Skeletal muscle tissue (tissue), 4 donors: ENCODE results near the gene AGA. TPM values are rescaled to one million over a fixed set of nuclear protein-coding genes. Genes with fewer than 3 reads are reported as not detected.

Experiments used
- H3K27ac ChIP-seq: one replicate; pipeline ENCODE4 v1.7.0; 2013; ENCODE audit warnings: mild to moderate bottlenecking, low read depth, low read length, inconsistent platforms
- H3K27me3 ChIP-seq, 3 donors: one replicate each; pipeline ENCODE4 v1.7.0; 2013; ENCODE audit warnings: low read length in 3 of 3; ENCODE audit not compliant: control insufficient read depth in 3 of 3, insufficient read depth in 3 of 3
- H3K36me3 ChIP-seq, 3 donors: one replicate each; pipeline ENCODE4 v1.7.0; 2013; ENCODE audit warnings: low read length in 3 of 3; ENCODE audit not compliant: control insufficient read depth in 3 of 3, insufficient read depth in 3 of 3
- H3K4me1 ChIP-seq, 3 donors: one replicate each; pipeline ENCODE4 v1.7.0; 2013; ENCODE audit warnings: low read length in 3 of 3, mild to moderate bottlenecking in 3 of 3; ENCODE audit not compliant: control insufficient read depth in 3 of 3, insufficient read depth in 3 of 3
- H3K4me3 ChIP-seq, 3 donors: one replicate each; pipeline ENCODE4 v1.7.0; 2013; ENCODE audit warnings: low read length in 3 of 3
- H3K9ac ChIP-seq, 3 donors: one replicate each; pipeline ENCODE4 v1.7.0; 2013; ENCODE audit warnings: low read length in 3 of 3, mild to moderate bottlenecking in 3 of 3, moderate library complexity in 2 of 3, low read depth in 1 of 3
- H3K9me3 ChIP-seq, 3 donors: one replicate each; pipeline ENCODE4 v1.7.0; 2013; ENCODE audit warnings: low read length in 3 of 3; ENCODE audit not compliant: control insufficient read depth in 3 of 3
- total RNA-seq: library from RNA; depleted of rRNA; stranded (reverse); fragments of >200 nt; gene quantifications from one replicate; pipeline ENCODE4 v1.2.3, GENCODE V29; 2014
- donor health status: Osteomylitis.

AGA gene
- total RNA-seq, 1 donor from 2014 or later = 5.2 TPM

GRCh38 chr4:177419434-177419833 is 22.8 kb downstream of the AGA start:
- Histone ChIP-seq H3K9me3 (peaks cover 0 to 2% (median 0%) of the 10 kb centered on the region in 3 donors), H3K27me3 (no peaks in the 10 kb centered on the region), H3K27ac (no peak overlapping the region), H3K4me3 (no peak overlapping the region), H3K4me1 (no peaks in the 10 kb centered on the region), H3K9ac (no peak overlapping the region), H3K36me3 (no peaks in the 10 kb centered on the region)

DNA sequence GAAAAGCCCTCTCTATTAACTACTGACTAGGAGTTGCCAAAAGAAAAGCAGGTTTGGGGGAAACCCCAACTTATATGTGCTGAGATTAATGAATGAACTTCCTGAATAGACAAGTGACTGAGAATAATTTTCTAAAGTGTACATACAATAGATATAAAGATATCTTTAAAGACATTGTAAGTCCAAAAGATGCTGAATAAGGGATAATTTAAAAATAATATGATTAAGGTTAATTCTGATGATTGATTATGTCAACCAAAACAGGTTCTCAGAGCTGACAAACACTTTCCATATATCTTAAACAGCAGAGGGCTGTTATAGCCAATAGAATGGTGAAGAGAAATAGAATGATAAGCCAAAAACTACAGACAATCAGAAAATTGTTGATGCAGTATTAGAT is 28.6 kb downstream of the AGA start:
- Histone ChIP-seq H3K4me1 (no peaks in the 10 kb centered on the region), H3K36me3 (no peaks in the 10 kb centered on the region), H3K9ac (no peak overlapping the region), H3K27ac (no peak overlapping the region), H3K27me3 (no peaks in the 10 kb centered on the region), H3K9me3 (peaks cover 0 to 2% (median 0%) of the 10 kb centered on the region in 3 donors), H3K4me3 (no peak overlapping the region)

- Histone ChIP-seq H3K4me3 (no peak overlapping the region), H3K27ac (no peak overlapping the region), H3K4me1 (no peaks in the 10 kb centered on the region), H3K9ac (no peak overlapping the region), H3K36me3 (no peaks in the 10 kb centered on the region), H3K27me3 (no peaks in the 10 kb centered on the region), H3K9me3 (peaks cover 0 to 2% (median 0%) of the 10 kb centered on the region in 3 donors)
These were observed 29.2 kb downstream of the AGA start for GRCh38 chr4:177413076-177413475.

GRCh38 chr4:177411996-177412395 is 30.2 kb downstream of the AGA start:
- Histone ChIP-seq H3K4me3 (no peak overlapping the region), H3K36me3 (no peaks in the 10 kb centered on the region), H3K27ac (no peak overlapping the region), H3K27me3 (no peaks in the 10 kb centered on the region), H3K4me1 (no peaks in the 10 kb centered on the region), H3K9ac (no peak overlapping the region), H3K9me3 (peaks cover 0 to 2% (median 0%) of the 10 kb centered on the region in 3 donors)

GRCh38 chr4:177410566-177410965 is 31.7 kb downstream of the AGA start:
- Histone ChIP-seq H3K4me1 (no peaks in the 10 kb centered on the region), H3K27me3 (no peaks in the 10 kb centered on the region), H3K9me3 (peaks cover 0 to 2% (median 0%) of the 10 kb centered on the region in 3 donors), H3K9ac (no peak overlapping the region), H3K27ac (no peak overlapping the region), H3K4me3 (no peak overlapping the region), H3K36me3 (no peaks in the 10 kb centered on the region)

DNA sequence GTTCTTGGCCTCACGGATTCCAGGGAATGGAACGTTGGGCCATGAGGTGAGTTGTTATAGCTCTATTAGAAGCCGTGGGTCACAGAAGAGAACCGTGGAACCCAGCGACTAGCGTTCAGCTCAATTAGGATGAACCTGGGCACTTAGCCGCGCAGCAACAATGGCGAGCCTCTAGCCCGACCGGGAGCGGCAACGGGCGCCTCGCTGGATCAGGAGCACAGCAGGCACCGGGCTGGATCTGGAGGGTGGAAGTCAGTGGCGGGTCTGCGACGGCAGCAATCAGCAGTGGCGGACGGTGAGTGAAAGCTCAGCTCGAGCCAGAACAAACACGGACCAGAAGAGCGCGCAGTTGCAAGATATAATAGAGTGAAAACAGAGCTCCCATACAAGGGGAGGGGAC is 34.2 kb downstream of the AGA start:
- no peak overlapping the region for H3K27ac ChIP-seq
- no peaks in the 10 kb centered on the region for H3K36me3 ChIP-seq
- no peaks in the 10 kb centered on the region for H3K4me1 ChIP-seq
- no peak overlapping the region for H3K4me3 ChIP-seq
- H3K9me3 ChIP-seq = peaks cover 0 to 2% (median 0%) of the 10 kb centered on the region in 3 donors
- no peaks in the 10 kb centered on the region for H3K27me3 ChIP-seq
- H3K9ac ChIP-seq = no peak overlapping the region

GRCh38 chr4:177405508-177405907 is 36.7 kb downstream of the AGA start:
- no peaks in the 10 kb centered on the region for H3K27me3 ChIP-seq
- H3K4me1 ChIP-seq = no peaks in the 10 kb centered on the region
- H3K9ac ChIP-seq = no peak overlapping the region
- no peak overlapping the region for H3K27ac ChIP-seq
- H3K4me3 ChIP-seq = no peak overlapping the region
- H3K9me3 ChIP-seq = peaks cover 0 to 2% (median 0%) of the 10 kb centered on the region in 3 donors
- H3K36me3 ChIP-seq = no peaks in the 10 kb centered on the region

GRCh38 chr4:177404986-177405385 is 37.3 kb downstream of the AGA start:
- Histone ChIP-seq H3K9me3 (peaks cover 0 to 2% (median 0%) of the 10 kb centered on the region in 3 donors), H3K4me3 (no peak overlapping the region), H3K36me3 (no peaks in the 10 kb centered on the region), H3K27ac (no peak overlapping the region), H3K27me3 (no peaks in the 10 kb centered on the region), H3K9ac (no peak overlapping the region), H3K4me1 (no peaks in the 10 kb centered on the region)

DNA sequence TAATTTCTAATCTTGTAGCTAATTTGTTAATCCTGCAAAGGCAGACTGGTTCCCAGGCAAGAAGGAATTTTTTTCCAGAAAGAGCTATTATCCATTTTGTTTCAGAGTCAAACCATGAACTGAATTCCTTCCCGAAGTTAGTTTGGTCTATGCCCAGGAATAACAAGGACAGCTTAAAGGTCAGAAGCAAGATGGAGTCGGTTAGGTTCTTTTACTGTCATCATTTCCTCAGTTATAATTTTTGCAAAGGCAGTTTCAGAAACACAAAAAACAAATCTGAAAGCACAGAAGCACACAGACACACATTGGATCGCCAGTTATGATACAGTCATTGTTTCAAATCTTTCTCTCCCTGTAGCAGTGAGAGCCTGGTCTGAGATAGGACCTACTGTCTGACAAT is 37.9 kb downstream of the AGA start:
- Histone ChIP-seq H3K27ac (no peak overlapping the region), H3K27me3 (no peaks in the 10 kb centered on the region), H3K4me3 (no peak overlapping the region), H3K9ac (no peak overlapping the region), H3K4me1 (no peaks in the 10 kb centered on the region), H3K9me3 (no peaks in the 10 kb centered on the region), H3K36me3 (no peaks in the 10 kb centered on the region)

- no peaks in the 10 kb centered on the region for H3K27me3 ChIP-seq
- H3K9ac ChIP-seq = no peak overlapping the region
- H3K27ac ChIP-seq = no peak overlapping the region
- no peaks in the 10 kb centered on the region for H3K36me3 ChIP-seq
- H3K4me3 ChIP-seq = no peak overlapping the region
- H3K4me1 ChIP-seq = no peaks in the 10 kb centered on the region
- H3K9me3 ChIP-seq = no peaks in the 10 kb centered on the region
These were observed 38.5 kb downstream of the AGA start for GRCh38 chr4:177403746-177404145.
